Lower leg skin (tissue), 3 donors: ENCODE measurements around the gene TTC7B.

Source experiments
- CTCF ChIP-seq, 3 donors: fragments of 450-650 bp; IDR thresholded peaks; one replicate each; pipeline ENCODE4 v1.5.1; 2016; ENCODE audit warnings: antibody characterized with exemption in 3 of 3, mild to moderate bottlenecking in 3 of 3, moderate library complexity in 2 of 3
- POLR2A ChIP-seq, 2 donors: fragments of 450-650 bp; IDR thresholded peaks; one replicate each; pipeline ENCODE4 v1.6.1; 2016 to 2017; ENCODE audit warnings: antibody characterized with exemption in 2 of 2, mild to moderate bottlenecking in 1 of 2, moderate library complexity in 1 of 2

GRCh38 chr14:90755661-90756304 is 60.4 kb downstream of the TTC7B start:
- TF ChIP-seq CTCF (IDR thresholded peaks at IDR 0.05): no peak
- TF ChIP-seq POLR2A (IDR thresholded peaks at IDR 0.05): no peak
